ENCODE results near the gene CLK1.
"Not testable (repeated sequence)": the region's sequence is repeated elsewhere in the genome, so short reads cannot be mapped to it uniquely, and the experiment has no call there.

Gene CLK1

GRCh38 chr2:200888704-200889625 is 24.5 kb upstream of the CLK1 start, which contains the start of the genes NIF3L1 and PPIL3:
TSS of gene NIF3L1 (plus strand) at chr2:200889371. CDS start at chr2:200891944, 2,573 bp downstream.
TSS of gene PPIL3 (minus strand) at chr2:200889077. CDS start at chr2:200887615, 1,462 bp downstream.
- no peak for TF ChIP-seq CTCF (IDR thresholded peaks at IDR 0.05; ENCODE audit: low read depth, low read length)
- peak within 1 kb of the TSS; percentile 97 for H3K4me3 ChIP-seq (ENCODE audit: low read depth, low read length)

GRCh38 chr2:200881715-200882249 is 17.3 kb upstream of the CLK1 start:
- not testable (repeated sequence) for H3K4me3 ChIP-seq (ENCODE audit: low read depth, low read length)

- no peak for TF ChIP-seq CTCF (IDR thresholded peaks at IDR 0.05; ENCODE audit: low read depth, low read length)
These were observed 13.9 kb upstream of the CLK1 start for GRCh38 chr2:200878289-200878880.

GRCh38 chr2:200877443-200877842 is 13.0 kb upstream of the CLK1 start:
- TF ChIP-seq CTCF (IDR thresholded peaks at IDR 0.05; ENCODE audit: low read depth, low read length) = no peak
- H3K4me3 ChIP-seq (ENCODE audit: low read depth, low read length) = no peak overlapping the region

More at GRCh38 chr2:200878289-200878880, 13.9 kb upstream of the CLK1 start:
- H3K4me3 ChIP-seq (ENCODE audit: low read depth, low read length) = no peak overlapping the region

- TF ChIP-seq CTCF (IDR thresholded peaks at IDR 0.05; ENCODE audit: low read depth, low read length) = no peak
- H3K4me3 ChIP-seq (ENCODE audit: low read depth, low read length) = no peak overlapping the region
These were observed 9.1 kb upstream of the CLK1 start for GRCh38 chr2:200873560-200873959.

GRCh38 chr2:200871151-200871550 is 6.7 kb upstream of the CLK1 start:
- TF ChIP-seq CTCF (IDR thresholded peaks at IDR 0.05; ENCODE audit: low read depth, low read length) = no peak
- H3K4me3 ChIP-seq (ENCODE audit: low read depth, low read length) = no peak overlapping the region

GRCh38 chr2:200869014-200869413 is 4.6 kb upstream of the CLK1 start:
- no peak for TF ChIP-seq CTCF (IDR thresholded peaks at IDR 0.05; ENCODE audit: low read depth, low read length)
- no peak overlapping the region for H3K4me3 ChIP-seq (ENCODE audit: low read depth, low read length)

Measured in WI38 (cell line).